Right ventricle myocardium superior (tissue), 1 donor: Measurements from ENCODE around the gene NUDT22. TPM values are rescaled to one million over a fixed set of nuclear protein-coding genes. Genes with fewer than 3 reads are reported as not detected.

Experiments
- ATAC-seq: fragments of 200-7000 bp; cut with Tn5 transposase; one replicate; pipeline ENCODE4 v1.9.1; 2020; ENCODE audit warnings: mild to moderate bottlenecking; ENCODE audit not compliant: poor library complexity
- DNase-seq: peaks from one replicate; pipeline ENCODE4 v3.0.0-alpha.2; 2020
- intact Hi-C: fragments of 100-400 bp; cut with DNase I; formaldehyde crosslinking; loops from one replicate; pipeline ENCODE4 v1.11.2; 2022
- total RNA-seq: library from RNA; stranded (reverse); fragmentation: NEBNext Ultra II Directional; extraction: Animal tissue kit (Norgen Biotek cat#: 25700); gene quantifications from one replicate; pipeline ENCODE4 v1.2.1, GENCODE V29; 2021
- donor health status: DM: no; HTN: yes; CAD: no; lungs with severe emphysema.

NUDT22 gene
- total RNA-seq, 1 donor from 2014 or later, result 60.8 TPM

GRCh38 chr11:64203421-64204079 is 22.5 kb upstream of the NUDT22 start:
- intact Hi-C loops, result loop anchor here (5.0 kb wide), 1 partner anchor 99 kb away; the partner anchor contains the start of gene CATSPERZ
- DNase-seq, result no peak
- ATAC-seq, result no peak

GRCh38 chr11:64204080-64204440 is 22.0 kb upstream of the NUDT22 start:
- ATAC-seq (no peak), DNase-seq (no peak)
- intact Hi-C loops, result loop anchor here (5.0 kb wide), 1 partner anchor 98 kb away; the partner anchor contains the start of gene CATSPERZ

- intact Hi-C loops, result loop anchor here (5.0 kb wide), 1 partner anchor 98 kb away; the partner anchor contains the start of gene CATSPERZ
- ATAC-seq (peak; percentile 66), DNase-seq (peak; percentile 91)
Measured at GRCh38 chr11:64204464-64204989, 21.5 kb upstream of the NUDT22 start.

- intact Hi-C loops, result no loop called here
- ATAC-seq (peak; percentile 59), DNase-seq (peak; percentile 85)
Measured at GRCh38 chr11:64206457-64207255, 19.4 kb upstream of the NUDT22 start, which contains the start of gene FERMT3. Gene FERMT3 (plus strand): TSS chr11:64206721. CDS start chr11:64207365, 644 bp downstream.

- DNase-seq (peak; percentile 83), ATAC-seq (peak; percentile 72)
- intact Hi-C loops, result no loop called here
Measured at GRCh38 chr11:64207256-64208085, 18.6 kb upstream of the NUDT22 start.

GRCh38 chr11:64208086-64208795 is 17.8 kb upstream of the NUDT22 start:
- ATAC-seq (no peak), DNase-seq (no peak)
- intact Hi-C loops, result no loop called here

GRCh38 chr11:64208796-64209562 is 17.1 kb upstream of the NUDT22 start:
- intact Hi-C loops, result no loop called here
- ATAC-seq (no peak), DNase-seq (no peak)

GRCh38 chr11:64209563-64209843 is 16.6 kb upstream of the NUDT22 start:
- no peak for ATAC-seq
- no peak for DNase-seq
- intact Hi-C loops, result no loop called here

- ATAC-seq (no peak), DNase-seq (no peak)
- intact Hi-C loops, result no loop called here
Measured at GRCh38 chr11:64210301-64211020, 15.6 kb upstream of the NUDT22 start.

- DNase-seq (no peak), ATAC-seq (no peak)
- intact Hi-C loops, result no loop called here
Measured at GRCh38 chr11:64211181-64211872, 14.7 kb upstream of the NUDT22 start.

- DNase-seq (no peak), ATAC-seq (no peak)
- intact Hi-C loops, result no loop called here
Measured at GRCh38 chr11:64216879-64217278, 9.2 kb upstream of the NUDT22 start.

- intact Hi-C loops, result no loop called here
- no peak for ATAC-seq
- DNase-seq, result no peak
Measured at GRCh38 chr11:64218628-64219353, 7.3 kb upstream of the NUDT22 start.

- intact Hi-C loops, result no loop called here
- no peak for ATAC-seq
Measured at GRCh38 chr11:64219354-64219684, 6.8 kb upstream of the NUDT22 start.

GRCh38 chr11:64219755-64220154 is 6.3 kb upstream of the NUDT22 start:
- intact Hi-C loops, result no loop called here
- DNase-seq, result no peak
- no peak for ATAC-seq

More at GRCh38 chr11:64219354-64219684, 6.8 kb upstream of the NUDT22 start:
- DNase-seq, result peak; percentile 33

- ATAC-seq (no peak), DNase-seq (no peak)
- intact Hi-C loops, result no loop called here
Measured at GRCh38 chr11:64220271-64220670, 5.8 kb upstream of the NUDT22 start.

GRCh38 chr11:64220798-64221197 is 5.3 kb upstream of the NUDT22 start:
- DNase-seq (no peak), ATAC-seq (no peak)
- intact Hi-C loops, result no loop called here
